Peyer's patch (tissue), 4 donors: ENCODE results near the gene SLC4A5.

Experiments used
- POLR2A ChIP-seq, 2 donors: fragments of 450-650 bp; IDR thresholded peaks; one replicate each; pipeline ENCODE4 v1.5.1; 2017; ENCODE audit warnings: antibody characterized with exemption in 2 of 2, mild to moderate bottlenecking in 2 of 2, moderate library complexity in 2 of 2
- TF ChIP-seq, protein P1 (sequence below), 6 experiments: fragments of 450-650 bp in 4 of 6; fragments of 200-600 bp in 2 of 6; sonication (generic) in 1 of 6; IDR thresholded peaks; one replicate each; pipeline ENCODE4 v1.5.1; 2017 to 2019; ENCODE audit warnings: antibody characterized with exemption in 6 of 6, mild to moderate bottlenecking in 3 of 6, moderate library complexity in 1 of 6

DNA sequence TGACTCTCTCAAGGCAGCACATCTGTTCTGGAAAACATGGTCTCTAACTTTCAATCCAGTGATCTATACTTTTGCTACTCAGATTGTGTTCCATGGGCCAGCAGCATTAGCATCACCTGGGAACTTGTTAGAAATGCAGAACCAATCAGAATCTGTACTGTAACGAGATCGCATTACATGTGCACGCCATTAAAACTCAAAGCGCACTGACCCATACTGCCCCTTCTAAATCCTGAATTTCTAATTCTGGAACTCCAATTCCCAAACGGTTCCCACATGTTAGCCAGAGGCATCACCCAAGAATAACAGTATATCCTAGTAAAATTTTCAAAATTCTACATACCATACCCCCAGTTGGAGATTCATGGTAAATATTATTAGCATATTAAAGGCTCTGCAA, 47.4 kb upstream of the SLC4A5 start:
- TF ChIP-seq, protein P1, sequence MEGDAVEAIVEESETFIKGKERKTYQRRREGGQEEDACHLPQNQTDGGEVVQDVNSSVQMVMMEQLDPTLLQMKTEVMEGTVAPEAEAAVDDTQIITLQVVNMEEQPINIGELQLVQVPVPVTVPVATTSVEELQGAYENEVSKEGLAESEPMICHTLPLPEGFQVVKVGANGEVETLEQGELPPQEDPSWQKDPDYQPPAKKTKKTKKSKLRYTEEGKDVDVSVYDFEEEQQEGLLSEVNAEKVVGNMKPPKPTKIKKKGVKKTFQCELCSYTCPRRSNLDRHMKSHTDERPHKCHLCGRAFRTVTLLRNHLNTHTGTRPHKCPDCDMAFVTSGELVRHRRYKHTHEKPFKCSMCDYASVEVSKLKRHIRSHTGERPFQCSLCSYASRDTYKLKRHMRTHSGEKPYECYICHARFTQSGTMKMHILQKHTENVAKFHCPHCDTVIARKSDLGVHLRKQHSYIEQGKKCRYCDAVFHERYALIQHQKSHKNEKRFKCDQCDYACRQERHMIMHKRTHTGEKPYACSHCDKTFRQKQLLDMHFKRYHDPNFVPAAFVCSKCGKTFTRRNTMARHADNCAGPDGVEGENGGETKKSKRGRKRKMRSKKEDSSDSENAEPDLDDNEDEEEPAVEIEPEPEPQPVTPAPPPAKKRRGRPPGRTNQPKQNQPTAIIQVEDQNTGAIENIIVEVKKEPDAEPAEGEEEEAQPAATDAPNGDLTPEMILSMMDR (IDR thresholded peaks at IDR 0.05) = no peak
- no peak for TF ChIP-seq POLR2A (IDR thresholded peaks at IDR 0.05)
